DMS 273 (cell line): ENCODE data around the gene MCM5.

Experiments
- DNase-seq: peaks from one replicate; lab custom pipeline; 2025; ENCODE audit not compliant: unreplicated experiment; lab: John Stamatoyannopoulos, UW

The MCM5 gene

DNA sequence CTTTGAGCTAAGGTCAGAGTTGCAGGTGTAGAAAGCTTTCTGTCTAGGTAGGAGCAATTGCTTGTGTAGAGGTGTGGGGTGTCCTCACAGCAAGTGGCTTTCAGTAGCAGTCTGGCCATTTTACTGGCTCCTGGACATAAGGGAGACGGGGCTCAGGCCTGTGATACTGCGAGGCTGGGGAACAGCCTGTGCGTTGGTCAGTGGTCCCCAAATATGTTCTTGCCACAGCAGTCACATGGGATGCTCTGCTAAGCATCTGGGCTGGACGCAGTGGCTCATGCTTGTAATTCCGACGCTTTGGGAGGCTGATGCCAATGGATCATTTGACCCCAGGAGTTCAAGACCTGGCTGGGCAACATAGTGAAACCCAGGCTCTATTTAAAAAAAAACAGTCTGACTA, 1.9 kb downstream of the MCM5 start:
- DNase-seq = no peak

DNA sequence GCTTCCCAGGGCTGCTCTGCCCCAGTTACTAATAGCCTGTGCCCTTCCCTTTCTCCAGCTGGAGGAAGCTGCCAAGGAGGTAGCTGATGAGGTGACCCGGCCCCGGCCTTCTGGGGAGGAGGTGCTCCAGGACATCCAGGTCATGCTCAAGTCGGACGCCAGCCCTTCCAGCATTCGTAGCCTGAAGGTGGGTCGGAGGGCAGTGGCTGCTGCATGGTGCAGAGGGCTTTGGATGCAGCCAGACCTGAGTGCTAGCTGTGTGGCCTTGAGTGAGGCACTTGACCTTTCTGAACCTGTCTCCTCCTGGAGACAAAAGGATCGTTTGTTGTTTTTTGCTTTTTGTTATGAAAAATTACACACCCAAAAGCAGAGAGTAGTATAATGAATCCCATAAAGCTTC, 3.4 kb downstream of the MCM5 start:
- no peak for DNase-seq

DNA sequence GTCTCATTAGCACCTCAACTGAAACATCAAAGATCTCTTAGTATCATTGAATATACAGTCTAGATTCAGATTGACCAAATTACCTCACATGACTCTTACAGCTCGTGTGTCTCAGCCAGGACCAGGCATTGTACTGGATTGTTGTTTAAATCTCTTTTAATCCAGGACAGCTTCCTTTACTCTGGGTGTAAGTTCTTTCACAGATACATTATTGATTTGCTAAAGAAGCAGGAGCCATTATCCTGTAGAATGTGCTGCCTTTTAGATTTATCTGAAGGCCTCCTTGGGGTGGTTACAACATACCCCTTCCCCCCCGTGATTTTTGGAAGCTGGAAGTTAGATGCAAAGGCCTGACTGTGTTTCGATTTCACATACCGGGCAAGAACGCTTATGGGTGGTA, 4.2 kb downstream of the MCM5 start:
- DNase-seq = no peak

DNA sequence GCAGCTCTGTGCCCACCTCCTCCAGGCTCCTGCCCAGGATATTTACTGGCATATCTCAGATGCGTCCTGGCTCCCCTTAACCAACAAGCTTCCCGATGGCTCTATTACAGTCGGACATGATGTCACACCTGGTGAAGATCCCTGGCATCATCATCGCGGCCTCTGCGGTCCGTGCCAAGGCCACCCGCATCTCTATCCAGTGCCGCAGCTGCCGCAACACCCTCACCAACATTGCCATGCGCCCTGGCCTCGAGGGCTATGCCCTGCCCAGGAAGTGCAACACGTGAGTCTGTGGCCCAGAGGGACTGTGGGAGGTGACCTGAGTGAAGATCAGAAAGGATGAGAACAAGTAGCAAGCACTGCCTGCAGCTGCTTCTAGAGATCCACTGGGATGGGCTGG, 6.5 kb downstream of the MCM5 start:
- no peak for DNase-seq

DNA sequence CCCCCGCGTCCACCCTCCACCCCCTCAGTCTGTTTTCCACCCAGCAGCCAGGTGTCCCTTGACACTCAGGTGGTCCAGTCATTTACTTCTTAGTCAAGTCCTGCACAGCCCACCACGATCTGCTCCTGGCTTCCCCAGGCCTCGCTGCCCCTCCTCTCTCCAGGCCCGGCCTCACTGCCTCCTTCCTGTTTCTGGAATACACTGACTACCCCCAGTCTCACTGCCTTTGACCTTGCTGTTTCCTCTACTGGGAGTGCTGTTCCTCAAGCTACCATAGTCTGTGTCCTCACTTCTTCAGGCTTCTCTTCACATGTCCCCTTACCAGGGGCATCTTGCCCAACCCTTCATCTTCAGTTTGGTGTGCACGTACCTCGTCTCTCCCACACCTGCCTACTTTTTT, 7.4 kb downstream of the MCM5 start:
- no peak for DNase-seq

DNA sequence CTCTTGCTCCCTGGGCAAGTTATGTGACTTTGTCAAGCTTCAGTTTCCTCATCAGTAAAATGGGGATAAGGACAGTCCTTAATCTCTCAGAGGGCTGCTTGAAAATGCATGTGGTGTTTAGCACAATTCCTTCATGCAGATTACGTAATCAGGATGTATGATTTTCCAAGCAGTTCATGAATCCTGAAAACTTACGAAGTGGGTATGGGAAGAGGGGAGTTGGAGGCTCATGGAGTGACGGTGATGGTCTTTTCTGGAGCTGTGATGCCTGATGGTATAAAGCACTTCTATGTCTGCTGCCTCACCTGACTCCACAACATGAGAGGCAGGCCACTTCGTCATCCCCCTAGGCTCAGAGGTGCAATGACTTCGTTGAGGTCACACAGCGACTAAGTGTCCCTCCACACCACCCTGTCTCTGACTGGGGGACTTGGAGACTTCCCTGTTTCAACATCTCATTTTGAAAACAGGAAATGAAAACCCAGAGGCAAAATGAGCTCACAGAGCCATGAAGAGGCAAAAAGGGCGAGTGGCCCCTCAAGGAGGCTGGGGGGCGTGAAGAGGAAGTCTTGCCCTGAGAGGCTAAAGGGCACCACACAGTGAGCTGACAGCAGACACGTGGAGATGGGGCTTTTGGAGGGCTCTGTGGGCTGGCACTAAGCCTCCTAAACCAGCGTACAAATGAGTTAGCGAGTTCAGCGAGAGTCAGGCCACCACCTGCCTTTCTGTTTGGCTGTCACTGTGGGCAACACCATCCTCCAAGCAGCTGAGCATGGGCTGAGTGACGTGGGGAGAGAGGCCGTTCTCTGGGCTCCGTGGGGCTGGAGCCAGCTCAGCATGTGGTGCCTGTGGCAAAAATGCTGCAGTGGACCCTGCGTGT, 10.1 kb downstream of the MCM5 start:
- DNase-seq = no peak

DNA sequence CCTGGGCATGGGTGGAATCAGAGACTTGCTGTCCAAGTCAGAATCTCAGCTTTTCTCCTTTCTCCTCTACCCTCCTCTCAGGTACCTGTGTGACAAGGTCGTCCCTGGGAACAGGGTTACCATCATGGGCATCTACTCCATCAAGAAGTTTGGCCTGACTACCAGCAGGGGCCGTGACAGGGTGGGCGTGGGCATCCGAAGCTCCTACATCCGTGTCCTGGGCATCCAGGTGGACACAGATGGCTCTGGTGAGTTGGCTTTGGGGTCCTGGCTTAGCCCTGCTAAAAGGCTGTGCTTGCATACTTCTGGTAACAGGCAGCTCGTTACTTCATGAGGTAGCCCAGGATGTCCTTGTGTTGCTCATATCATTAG, 10.7 kb downstream of the MCM5 start:
- no peak for DNase-seq

DNA sequence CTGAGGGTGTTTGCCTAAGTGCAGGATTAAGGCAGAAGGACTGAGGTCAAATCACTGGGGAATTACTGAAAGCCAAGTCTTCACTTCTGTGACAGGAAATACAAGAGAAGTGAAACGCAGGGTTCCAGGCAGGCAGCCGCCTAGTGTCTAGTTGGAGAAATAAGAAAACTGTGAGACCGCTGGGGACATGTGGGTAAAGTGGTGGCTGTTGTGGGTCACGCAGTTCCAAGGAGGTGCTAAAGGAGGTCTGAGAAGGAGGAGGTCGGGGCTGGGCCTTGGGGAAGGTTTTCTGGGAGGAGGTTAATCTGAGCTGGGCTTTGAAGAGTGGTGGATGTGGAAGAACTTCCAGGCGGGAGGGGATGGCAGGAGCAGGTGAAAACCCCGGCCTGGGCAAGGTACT, 11.2 kb downstream of the MCM5 start:
- no peak for DNase-seq

DNA sequence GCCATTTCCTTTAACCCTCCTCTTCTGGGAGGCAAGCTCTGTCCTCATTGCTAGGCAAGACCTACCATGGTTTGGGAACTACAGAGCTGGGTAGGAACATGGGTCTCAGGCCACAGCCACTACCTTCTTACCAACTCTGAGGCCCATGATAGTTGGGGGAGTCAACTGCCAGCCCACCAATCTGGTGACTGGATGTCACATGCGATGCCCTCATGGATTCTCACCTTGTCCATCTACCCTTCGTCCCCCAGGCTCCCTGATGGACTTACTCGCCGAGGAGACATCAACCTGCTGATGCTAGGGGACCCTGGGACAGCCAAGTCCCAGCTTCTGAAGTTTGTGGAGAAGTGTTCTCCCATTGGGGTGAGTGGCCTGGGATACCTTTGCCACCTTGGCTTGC, 13.7 kb downstream of the MCM5 start:
- no peak for DNase-seq

DNA sequence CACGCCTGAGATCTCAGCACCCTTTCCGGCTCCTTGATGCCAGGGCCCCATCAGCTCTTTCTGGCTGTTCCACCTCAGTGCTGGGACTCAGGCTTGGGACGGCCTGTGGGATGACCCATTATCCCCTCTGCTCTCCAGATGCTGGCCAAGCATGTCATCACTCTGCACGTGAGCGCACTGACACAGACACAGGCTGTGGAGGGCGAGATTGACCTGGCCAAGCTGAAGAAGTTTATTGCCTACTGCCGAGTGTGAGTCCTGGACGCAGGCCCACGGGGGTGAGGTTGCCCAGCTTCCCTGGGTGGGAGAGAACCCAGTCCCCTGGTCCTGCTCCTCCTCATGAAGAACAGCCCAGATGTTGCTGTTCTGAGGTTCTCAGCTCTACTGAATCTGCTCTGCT, 17.7 kb downstream of the MCM5 start:
- DNase-seq = no peak

DNA sequence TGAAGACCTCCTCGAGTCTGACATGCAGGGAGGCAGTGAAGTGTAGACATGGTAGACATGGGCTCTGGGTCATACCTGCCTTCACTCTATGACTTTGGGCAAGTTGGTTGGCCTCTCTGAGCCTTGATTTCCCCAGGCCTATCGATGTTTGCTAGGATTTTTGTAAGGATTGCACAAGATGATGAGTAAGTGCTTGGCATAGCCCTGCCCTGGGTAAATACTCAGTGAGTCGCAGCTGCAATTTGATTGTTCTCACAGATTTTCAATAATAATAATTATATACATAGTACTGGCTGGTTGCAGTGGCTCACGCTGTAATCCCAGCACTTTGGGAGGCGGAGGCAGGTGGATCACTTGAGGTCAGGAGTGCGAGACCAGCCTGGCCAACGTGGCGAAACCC, 18.1 kb downstream of the MCM5 start:
- DNase-seq = no peak

DNA sequence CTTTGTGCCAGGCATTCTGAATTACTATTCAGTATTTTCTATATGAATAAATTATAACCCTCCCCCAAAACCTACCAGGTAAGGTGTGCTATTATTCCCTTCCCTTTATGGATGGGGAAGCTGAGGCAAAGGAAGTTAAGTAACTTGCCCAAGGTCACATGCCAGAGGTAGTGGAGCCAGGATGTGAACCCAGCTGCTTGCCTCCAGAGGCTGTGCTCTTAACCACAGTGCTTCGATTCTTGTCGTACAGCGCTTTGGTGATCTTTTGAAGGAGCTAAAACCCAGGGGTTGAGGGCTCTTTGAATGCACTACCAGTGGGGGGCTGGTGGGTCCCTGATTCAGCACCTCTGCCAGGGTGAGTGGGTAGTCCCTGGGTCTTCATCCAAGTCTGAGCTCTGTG, 18.8 kb downstream of the MCM5 start:
- DNase-seq = no peak

DNA sequence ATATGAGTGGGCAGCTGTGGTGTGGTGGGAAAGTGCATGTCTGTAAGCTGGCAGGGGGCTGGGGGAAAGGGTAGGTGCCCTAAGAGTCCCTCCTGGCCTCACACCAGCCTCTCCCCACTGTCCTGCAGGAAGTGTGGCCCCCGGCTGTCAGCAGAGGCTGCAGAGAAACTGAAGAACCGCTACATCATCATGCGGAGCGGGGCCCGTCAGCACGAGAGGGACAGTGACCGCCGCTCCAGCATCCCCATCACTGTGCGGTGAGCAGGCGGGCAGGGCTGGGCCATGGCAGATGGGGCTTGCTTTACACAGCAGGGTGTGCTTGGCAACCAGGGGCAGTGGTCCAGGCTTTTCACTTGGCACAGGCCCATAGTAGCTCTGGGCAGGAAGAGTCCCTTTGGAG, 19.8 kb downstream of the MCM5 start:
- DNase-seq = no peak

DNA sequence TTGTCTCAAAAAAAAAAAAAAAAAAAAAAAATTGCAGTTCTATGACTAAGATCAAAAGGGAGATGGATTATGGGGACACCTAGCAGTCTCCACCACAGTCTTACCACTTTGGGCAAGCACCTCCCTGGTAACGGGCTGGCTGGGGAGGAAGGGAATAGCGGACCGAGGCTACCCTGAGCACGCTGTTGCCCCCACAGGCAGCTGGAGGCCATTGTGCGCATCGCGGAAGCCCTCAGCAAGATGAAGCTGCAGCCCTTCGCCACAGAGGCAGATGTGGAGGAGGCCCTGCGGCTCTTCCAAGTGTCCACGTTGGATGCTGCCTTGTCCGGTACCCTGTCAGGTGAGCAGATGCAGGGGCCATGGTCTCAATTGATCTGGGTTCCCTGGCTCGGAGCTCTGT, 21.2 kb downstream of the MCM5 start:
- no peak for DNase-seq

DNA sequence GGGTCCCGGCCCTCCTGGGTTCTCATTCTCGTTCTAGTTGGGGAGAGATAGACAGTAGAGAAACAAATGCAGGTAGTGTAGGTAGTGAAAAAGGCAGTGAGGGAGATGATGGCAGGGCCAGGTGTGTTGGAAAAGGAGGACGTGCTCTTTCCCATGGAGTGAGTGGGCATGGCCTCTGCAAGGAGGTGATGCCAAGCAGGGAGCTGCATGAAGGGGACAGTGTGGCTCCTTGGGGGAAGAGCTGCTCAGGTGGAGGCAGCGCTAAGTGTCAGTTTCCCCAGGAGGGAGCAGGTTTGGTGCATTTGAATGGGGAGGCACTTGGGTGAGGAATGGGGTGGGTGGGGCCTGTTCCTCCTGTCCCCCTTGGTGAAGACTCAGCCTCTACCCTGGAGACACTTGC, 22.2 kb downstream of the MCM5 start:
- DNase-seq = no peak

DNA sequence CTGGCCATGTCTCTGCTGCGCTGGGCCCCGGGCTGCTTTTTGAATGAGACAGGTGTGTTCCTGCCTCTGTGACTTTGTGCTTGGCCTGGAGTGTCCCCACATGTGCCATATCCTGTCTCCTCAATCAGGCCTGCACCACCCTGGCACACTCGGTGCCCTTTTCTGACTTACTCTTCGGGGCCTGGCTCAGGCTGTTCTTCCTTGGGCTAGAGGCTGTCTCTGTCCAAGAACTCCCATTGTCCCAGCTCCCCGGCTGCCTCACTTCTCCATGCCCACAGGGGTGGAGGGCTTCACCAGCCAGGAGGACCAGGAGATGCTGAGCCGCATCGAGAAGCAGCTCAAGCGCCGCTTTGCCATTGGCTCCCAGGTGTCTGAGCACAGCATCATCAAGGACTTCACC, 23.0 kb downstream of the MCM5 start:
- DNase-seq = no peak

DNA sequence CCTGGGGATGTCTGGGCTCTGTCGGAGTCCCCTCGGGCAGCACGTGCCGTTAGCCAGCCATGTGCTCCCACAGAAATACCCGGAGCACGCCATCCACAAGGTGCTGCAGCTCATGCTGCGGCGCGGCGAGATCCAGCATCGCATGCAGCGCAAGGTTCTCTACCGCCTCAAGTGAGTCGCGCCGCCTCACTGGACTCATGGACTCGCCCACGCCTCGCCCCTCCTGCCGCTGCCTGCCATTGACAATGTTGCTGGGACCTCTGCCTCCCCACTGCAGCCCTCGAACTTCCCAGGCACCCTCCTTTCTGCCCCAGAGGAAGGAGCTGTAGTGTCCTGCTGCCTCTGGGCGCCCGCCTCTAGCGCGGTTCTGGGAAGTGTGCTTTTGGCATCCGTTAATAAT, 24.1 kb downstream of the MCM5 start:
- no peak for DNase-seq

DNA sequence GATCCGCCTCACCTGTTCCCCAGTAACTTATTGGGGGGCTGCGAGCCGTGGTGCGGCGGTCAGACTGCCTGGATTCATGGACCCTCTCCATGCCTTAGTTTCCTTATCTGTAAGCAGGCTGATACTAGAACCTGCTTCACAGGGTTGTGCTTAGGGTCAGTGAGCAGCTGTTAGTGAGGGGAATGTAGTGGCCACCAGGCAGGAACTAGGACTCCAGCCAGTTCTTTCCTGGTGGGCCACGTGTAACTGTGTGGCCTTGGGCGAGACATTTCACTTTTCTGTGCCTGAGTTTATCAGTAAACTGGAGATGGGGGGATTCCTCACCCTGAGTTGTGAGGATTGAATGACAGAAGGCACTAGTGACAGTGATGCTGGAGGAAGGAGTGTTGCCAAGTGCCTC, 24.8 kb downstream of the MCM5 start:
- DNase-seq = no peak

DNA sequence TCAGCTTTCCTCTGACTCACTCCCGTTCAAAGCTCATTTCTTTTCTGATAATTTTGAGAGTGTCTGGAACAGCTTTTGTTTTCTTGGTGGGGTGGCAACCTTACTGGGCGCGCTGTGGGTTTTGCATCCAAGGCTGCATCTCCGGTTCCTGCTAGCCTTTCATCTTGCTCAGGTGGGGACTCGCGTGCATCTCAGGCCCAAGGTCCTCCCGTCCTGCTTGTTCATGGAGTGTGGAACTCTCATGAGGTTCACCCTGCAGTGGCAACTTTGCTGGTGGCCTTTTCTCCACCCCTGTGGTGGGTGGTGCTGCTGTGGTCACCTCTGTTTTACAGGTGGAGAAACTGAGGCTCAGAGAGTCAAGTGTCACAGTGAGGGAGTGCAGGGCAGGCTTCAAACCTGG, 25.6 kb downstream of the MCM5 start:
- no peak for DNase-seq

DNA sequence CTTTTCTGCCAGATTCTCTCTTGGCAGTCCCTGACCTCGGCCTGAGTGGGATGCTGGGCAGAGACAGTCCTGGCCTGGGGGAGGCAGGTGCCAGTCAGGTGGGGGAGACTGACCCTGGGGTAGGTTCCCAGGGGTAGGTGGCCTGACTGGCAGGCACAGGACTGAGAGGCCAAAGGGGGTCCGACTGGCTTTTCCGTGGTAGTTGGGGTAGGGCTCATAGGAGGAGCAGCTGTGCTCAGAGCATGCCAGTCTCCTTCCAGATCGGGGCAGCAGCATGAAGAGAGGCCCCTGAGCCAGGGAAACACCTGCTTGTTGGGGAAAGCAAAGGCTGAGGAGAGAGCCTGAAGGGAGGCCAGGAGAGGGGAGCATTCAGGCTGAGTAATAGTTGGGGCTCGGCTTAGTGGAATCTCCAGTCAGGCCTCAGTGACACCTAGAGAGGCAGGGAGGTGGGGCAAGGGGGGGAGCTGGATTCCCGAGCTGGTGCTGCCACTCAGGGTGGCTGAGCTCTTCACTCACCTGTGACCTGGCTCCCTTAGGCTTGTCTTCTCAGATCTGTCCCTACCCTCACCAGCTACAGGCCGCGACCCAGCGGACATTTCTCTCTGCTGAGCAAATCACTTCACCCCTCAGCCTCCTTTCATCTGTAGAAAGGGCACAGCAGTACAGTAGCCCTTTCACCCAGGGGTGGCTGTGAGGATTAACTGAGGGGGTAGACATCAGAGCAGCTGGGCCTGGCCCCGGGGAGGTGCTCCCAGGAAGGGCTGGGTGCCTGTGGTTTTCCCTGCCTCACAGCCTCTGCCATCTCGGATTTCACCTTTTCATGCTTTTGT, 26.2 kb downstream of the MCM5 start:
- no peak for DNase-seq

DNA sequence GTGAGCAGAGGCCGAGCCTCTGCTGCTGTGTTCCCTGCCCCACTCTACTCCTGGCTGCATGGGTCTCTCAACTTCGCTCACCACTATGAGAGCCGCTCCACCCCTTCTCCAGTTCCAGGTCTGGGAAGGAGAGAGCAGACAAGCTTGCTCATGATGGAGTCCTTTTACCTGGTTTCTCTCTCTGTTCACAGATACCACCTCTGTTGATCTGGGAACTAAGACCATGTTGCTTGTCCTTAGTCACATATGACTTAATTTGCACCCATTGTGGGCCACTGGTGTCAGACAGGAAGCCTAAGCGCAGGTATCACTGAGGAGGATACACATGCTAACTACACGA, 26.8 kb downstream of the MCM5 start:
- no peak for DNase-seq

DNA sequence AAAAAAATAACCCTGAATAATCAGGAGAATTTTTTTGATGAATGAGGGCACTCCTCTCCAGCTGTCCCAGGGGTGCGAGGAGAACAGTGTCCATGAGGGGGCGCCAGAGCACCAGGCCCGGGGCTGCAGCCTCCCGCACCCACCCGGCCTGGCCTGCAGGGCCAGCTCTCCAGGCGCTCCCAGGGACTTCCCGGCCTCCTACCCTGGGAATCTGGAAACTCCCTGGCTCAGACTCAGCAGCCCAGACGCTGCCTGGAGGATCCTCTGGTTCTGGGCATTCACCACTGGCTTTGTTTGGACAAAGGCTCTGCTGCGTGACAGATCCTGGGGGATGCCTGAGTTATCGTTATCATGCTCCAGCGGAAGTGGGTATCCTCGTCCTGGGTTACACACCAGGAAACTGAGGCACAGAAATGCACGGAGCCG, 31.0 kb downstream of the MCM5 start:
- DNase-seq = peak; percentile 83
